A549 (cell line): ENCODE measurements around the gene SLC24A3.
A peak's percentile ranks its signal among the peaks of the same experiment; 100 is the strongest.

Source experiments
- PHF8 ChIP-seq: fragments of 200-600 bp; sonication (generic); IDR thresholded peaks from 2 replicates; pipeline ENCODE4 v1.6.1; 2016; ENCODE audit warnings: low read depth, mild to moderate bottlenecking, antibody characterized with exemption, moderate library complexity, borderline replicate concordance
- POLR2A ChIP-seq: IDR thresholded peaks from 2 replicates; pipeline ENCODE4 v1.6.1; 2012; ENCODE audit warnings: mild to moderate bottlenecking, low read length
- RAD21 ChIP-seq, 2 experiments: fragments of >200 bp in 1 of 2; sonication (Bioruptor Twin) in 1 of 2; formaldehyde crosslinking in 1 of 2; IDR thresholded peaks in 1 of 2; conservative IDR thresholded peaks in 1 of 2; 2 replicates in 1 of 2; 3 replicates in 1 of 2; pipeline ENCODE4 v1.6.1; 2012 to 2018; ENCODE audit warnings: inconsistent platforms in 1 of 2
- TF ChIP-seq, protein P1 (sequence below): fragments of >200 bp; sonication (Bioruptor Twin); formaldehyde crosslinking; IDR thresholded peaks from 3 replicates; pipeline ENCODE4 v1.5.1; 2016
- TF ChIP-seq, protein P2 (sequence below): fragments of 150-350 bp; IDR thresholded peaks from 2 replicates; pipeline ENCODE4 v1.6.1; 2014; ENCODE audit warnings: low read depth, mild to moderate bottlenecking, low read length

DNA sequence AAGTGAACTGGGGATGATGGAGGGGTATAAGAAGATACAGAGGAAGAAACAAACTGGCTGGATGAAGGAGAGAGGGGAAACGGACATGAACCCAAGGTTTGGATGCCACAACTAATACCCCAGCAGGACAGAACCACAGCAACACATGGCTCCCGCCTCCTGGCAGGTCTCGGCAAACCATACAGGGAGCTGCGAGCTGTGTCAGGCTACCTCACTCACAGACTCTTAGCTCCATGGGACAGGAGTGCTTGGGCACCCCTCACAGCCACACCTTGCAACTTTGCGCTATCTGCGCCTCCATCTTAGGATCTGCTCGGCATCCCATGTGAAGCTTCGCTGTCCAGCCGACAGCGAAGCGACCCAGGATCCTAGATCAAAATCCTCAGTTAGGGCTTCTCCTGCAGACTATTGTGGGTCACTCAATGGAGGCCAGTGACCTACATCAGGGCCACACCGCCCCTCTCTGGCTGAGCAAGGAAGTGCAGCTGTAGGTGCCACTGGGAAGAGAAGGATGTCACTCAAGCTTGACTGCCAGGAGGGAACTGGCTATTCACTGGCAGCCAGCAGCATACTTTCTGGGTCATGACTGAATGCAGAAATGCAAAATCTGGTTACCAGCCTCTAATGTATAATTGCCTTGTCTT is 371.2 kb downstream of the SLC24A3 start:
- TF ChIP-seq, protein P1, sequence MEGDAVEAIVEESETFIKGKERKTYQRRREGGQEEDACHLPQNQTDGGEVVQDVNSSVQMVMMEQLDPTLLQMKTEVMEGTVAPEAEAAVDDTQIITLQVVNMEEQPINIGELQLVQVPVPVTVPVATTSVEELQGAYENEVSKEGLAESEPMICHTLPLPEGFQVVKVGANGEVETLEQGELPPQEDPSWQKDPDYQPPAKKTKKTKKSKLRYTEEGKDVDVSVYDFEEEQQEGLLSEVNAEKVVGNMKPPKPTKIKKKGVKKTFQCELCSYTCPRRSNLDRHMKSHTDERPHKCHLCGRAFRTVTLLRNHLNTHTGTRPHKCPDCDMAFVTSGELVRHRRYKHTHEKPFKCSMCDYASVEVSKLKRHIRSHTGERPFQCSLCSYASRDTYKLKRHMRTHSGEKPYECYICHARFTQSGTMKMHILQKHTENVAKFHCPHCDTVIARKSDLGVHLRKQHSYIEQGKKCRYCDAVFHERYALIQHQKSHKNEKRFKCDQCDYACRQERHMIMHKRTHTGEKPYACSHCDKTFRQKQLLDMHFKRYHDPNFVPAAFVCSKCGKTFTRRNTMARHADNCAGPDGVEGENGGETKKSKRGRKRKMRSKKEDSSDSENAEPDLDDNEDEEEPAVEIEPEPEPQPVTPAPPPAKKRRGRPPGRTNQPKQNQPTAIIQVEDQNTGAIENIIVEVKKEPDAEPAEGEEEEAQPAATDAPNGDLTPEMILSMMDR = peak; percentile 38
- TF ChIP-seq RAD21 (conservative IDR thresholded peaks at IDR 0.05 in 1 of 2, IDR thresholded peaks at IDR 0.05 in 1 of 2) (peak; percentile 44 to 78; a peak in 4 of 5 replicates), PHF8 (no peak), POLR2A (no peak)
- TF ChIP-seq, protein P2, sequence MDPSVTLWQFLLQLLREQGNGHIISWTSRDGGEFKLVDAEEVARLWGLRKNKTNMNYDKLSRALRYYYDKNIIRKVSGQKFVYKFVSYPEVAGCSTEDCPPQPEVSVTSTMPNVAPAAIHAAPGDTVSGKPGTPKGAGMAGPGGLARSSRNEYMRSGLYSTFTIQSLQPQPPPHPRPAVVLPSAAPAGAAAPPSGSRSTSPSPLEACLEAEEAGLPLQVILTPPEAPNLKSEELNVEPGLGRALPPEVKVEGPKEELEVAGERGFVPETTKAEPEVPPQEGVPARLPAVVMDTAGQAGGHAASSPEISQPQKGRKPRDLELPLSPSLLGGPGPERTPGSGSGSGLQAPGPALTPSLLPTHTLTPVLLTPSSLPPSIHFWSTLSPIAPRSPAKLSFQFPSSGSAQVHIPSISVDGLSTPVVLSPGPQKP = no peak
